ENCODE results near the gene EHD4. TPM values are rescaled to one million over a fixed set of nuclear protein-coding genes. Genes with fewer than 3 reads are reported as not detected.

Gene EHD4
- polyA plus RNA-seq, 2 of the 4 experiments (the other 2 are of a cell fraction): 8.2 to 9.0 TPM

DNA sequence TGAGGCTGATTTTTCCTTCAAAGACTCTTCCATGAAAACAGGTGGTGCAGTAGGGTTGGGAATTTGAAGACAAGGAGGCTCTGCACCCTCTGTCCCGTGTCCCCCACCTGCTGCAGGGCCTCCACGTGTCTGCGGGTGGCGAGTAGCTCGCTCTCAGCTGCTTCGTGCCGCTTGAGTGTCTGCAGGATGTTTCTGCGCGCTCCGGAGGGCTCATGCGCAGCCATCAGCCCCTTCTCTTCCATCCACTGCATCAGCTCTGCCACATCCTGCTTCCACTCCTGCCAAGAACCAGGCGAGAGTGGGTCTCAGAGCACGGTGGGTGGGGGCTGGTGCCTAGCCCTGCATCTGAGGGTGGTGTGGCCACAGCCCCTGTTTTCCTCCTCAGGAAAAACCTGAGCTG lies 96.3 kb downstream of the EHD4 start:
- Histone ChIP-seq H3K9me3 (no peaks in the 10 kb centered on the region), H3K27ac (no peak overlapping the region), H3K4me2 (no peak overlapping the region), H3K4me1 (no peaks in the 10 kb centered on the region), H3K4me3 (no peak overlapping the region)
- TF ChIP-seq PHF8 (IDR thresholded peaks at IDR 0.05; ENCODE audit: borderline replicate concordance, low read depth) (no peak), SMC3 (IDR thresholded peaks at IDR 0.05) (no peak), FOXS1 (CRISPR knock-in tag; IDR thresholded peaks at IDR 0.05) (no peak), POLR2A (IDR thresholded peaks at IDR 0.05; ENCODE audit: low read length) (no peak), ESRRA (IDR thresholded peaks at IDR 0.05; ENCODE audit: borderline replicate concordance, low read length) (no peak), CBX2 (IDR thresholded peaks at IDR 0.05; ENCODE audit: borderline replicate concordance, low read depth) (no peak), RFX5 (IDR thresholded peaks at IDR 0.05) (no peak), KDM5A (IDR thresholded peaks at IDR 0.05) (no peak), TFCP2L1 (CRISPR knock-in tag; IDR thresholded peaks at IDR 0.05) (no peak), HOXB13 (CRISPR knock-in tag; IDR thresholded peaks at IDR 0.05; ENCODE audit: low read depth) (no peak), FOSB (CRISPR knock-in tag; IDR thresholded peaks at IDR 0.05) (no peak), MAFK (IDR thresholded peaks at IDR 0.05; ENCODE audit: partially characterized antibody) (no peak)
- TF ChIP-seq, protein P1, sequence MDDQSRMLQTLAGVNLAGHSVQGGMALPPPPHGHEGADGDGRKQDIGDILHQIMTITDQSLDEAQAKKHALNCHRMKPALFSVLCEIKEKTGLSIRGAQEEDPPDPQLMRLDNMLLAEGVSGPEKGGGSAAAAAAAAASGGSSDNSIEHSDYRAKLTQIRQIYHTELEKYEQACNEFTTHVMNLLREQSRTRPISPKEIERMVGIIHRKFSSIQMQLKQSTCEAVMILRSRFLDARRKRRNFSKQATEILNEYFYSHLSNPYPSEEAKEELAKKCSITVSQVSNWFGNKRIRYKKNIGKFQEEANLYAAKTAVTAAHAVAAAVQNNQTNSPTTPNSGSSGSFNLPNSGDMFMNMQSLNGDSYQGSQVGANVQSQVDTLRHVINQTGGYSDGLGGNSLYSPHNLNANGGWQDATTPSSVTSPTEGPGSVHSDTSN (IDR thresholded peaks at IDR 0.05): no peak
- TF ChIP-seq, protein P2, sequence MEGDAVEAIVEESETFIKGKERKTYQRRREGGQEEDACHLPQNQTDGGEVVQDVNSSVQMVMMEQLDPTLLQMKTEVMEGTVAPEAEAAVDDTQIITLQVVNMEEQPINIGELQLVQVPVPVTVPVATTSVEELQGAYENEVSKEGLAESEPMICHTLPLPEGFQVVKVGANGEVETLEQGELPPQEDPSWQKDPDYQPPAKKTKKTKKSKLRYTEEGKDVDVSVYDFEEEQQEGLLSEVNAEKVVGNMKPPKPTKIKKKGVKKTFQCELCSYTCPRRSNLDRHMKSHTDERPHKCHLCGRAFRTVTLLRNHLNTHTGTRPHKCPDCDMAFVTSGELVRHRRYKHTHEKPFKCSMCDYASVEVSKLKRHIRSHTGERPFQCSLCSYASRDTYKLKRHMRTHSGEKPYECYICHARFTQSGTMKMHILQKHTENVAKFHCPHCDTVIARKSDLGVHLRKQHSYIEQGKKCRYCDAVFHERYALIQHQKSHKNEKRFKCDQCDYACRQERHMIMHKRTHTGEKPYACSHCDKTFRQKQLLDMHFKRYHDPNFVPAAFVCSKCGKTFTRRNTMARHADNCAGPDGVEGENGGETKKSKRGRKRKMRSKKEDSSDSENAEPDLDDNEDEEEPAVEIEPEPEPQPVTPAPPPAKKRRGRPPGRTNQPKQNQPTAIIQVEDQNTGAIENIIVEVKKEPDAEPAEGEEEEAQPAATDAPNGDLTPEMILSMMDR (IDR thresholded peaks at IDR 0.05): no peak
- FAIRE-seq (no peak), DNase-seq (ENCODE audit: low read depth in 1 of 2, low spot score in 1 of 2) (no peak), ATAC-seq (no peak)
- POLR2A ChIA-PET: interaction anchor here (0.7 kb wide), 1 partner anchor 370 kb away, joined by 3 read pairs; no protein-coding TSS in a partner anchor
- CTCF ChIA-PET: interaction anchor here (1.1 kb wide), 2 partner anchors 9 to 103 kb away, joined by 3 read pairs; no protein-coding TSS in a partner anchor
- WGBS (ENCODE audit: missing lambda C conversion rate): 46% methylated on average over 7 of the region's 13 CpGs

DNA sequence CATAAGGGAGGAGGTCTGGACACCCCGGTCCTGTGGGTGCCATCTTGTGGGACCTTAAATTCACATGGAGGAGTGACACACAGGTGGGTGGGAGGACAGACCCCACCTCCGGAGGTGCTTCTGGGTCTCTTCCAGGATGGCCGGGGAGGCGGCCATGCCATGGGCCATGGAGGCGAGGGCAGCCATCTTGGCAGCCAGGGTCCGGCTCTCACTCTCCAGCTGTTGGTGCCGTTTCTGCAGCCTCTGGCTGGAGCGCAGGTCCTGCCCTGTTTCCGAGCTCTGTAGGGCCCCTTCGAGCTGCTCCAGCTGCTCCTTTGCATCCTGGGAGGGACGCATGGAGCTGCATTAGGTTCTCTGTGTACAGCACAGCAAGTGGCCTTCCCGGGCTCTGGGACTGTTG lies 97.6 kb downstream of the EHD4 start:
- DNase-seq (ENCODE audit: low read depth in 1 of 2, low spot score in 1 of 2) (no peak), FAIRE-seq (no peak), ATAC-seq (no peak)
- ChIA-PET CTCF (interaction anchor here (0.9 to 2.7 kb wide), 3 partner anchors 13 to 102 kb away, joined by 3 to 7 read pairs (median 3); no protein-coding TSS in a partner anchor), POLR2A (no interaction called here)
- H3K27ac ChIP-seq: no peak overlapping the region
- no peak overlapping the region for H3K4me2 ChIP-seq
- H3K4me1 ChIP-seq: no peaks in the 10 kb centered on the region
- H3K4me3 ChIP-seq: no peak overlapping the region
- H3K9me3 ChIP-seq: no peaks in the 10 kb centered on the region
- 77% methylated on average over 9 of the region's 12 CpGs for WGBS (ENCODE audit: missing lambda C conversion rate)
- TF ChIP-seq BHLHE40 (IDR thresholded peaks at IDR 0.05; ENCODE audit: low read depth, low read length) (no peak), CHD2 (IDR thresholded peaks at IDR 0.05; ENCODE audit: low read length, partially characterized antibody) (no peak), EHMT2 (IDR thresholded peaks at IDR 0.05; ENCODE audit: low read depth) (no peak), KDM1A (IDR thresholded peaks at IDR 0.05; ENCODE audit: low read depth) (no peak), NPAS2 (CRISPR knock-in tag; IDR thresholded peaks at IDR 0.05; ENCODE audit: borderline replicate concordance) (no peak), HDAC2 (IDR thresholded peaks at IDR 0.05) (no peak), RCOR1 (IDR thresholded peaks at IDR 0.05; ENCODE audit: low read depth, low read length) (no peak), EHF (CRISPR knock-in tag; IDR thresholded peaks at IDR 0.05) (no peak), KDM5A (IDR thresholded peaks at IDR 0.05) (no peak), JUN (IDR thresholded peaks at IDR 0.05) (no peak), RARB (CRISPR knock-in tag; IDR thresholded peaks at IDR 0.05) (no peak), PHF8 (IDR thresholded peaks at IDR 0.05; ENCODE audit: borderline replicate concordance, low read depth) (no peak), GATA3 (IDR thresholded peaks at IDR 0.05; ENCODE audit: borderline replicate concordance) (no peak), FOSB (CRISPR knock-in tag; IDR thresholded peaks at IDR 0.05) (no peak), TP53 (CRISPR knock-in tag; IDR thresholded peaks at IDR 0.05) (no peak)
- TF ChIP-seq, protein P3, sequence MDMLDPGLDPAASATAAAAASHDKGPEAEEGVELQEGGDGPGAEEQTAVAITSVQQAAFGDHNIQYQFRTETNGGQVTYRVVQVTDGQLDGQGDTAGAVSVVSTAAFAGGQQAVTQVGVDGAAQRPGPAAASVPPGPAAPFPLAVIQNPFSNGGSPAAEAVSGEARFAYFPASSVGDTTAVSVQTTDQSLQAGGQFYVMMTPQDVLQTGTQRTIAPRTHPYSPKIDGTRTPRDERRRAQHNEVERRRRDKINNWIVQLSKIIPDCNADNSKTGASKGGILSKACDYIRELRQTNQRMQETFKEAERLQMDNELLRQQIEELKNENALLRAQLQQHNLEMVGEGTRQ (IDR thresholded peaks at IDR 0.05): no peak
- TF ChIP-seq, protein P4, sequence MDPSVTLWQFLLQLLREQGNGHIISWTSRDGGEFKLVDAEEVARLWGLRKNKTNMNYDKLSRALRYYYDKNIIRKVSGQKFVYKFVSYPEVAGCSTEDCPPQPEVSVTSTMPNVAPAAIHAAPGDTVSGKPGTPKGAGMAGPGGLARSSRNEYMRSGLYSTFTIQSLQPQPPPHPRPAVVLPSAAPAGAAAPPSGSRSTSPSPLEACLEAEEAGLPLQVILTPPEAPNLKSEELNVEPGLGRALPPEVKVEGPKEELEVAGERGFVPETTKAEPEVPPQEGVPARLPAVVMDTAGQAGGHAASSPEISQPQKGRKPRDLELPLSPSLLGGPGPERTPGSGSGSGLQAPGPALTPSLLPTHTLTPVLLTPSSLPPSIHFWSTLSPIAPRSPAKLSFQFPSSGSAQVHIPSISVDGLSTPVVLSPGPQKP (IDR thresholded peaks at IDR 0.05; ENCODE audit: low read depth, low read length): no peak

All from A549 (cell line).